ENCODE data around the gene GOLGA7B.

GOLGA7B gene

DNA sequence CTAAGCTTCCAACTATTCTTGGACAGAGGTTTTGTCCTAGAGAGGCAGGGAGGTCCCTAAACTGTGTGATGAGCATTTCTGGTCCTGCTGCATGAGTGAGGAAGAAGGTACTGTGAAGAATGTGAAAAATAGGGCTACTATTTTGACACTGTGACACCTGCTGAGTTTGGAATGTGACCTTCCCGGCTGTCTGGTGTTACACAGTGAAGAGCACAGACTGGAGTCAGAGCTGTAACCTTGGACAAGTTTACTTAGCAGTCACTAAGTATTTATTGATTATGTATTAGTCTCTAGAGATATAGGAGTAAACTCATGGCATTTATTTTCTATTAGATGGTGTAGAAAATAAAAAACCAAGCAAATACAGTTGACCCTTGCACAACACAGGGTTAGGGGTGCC, 12.3 kb downstream of the GOLGA7B start:
- TF ChIP-seq, protein P1, sequence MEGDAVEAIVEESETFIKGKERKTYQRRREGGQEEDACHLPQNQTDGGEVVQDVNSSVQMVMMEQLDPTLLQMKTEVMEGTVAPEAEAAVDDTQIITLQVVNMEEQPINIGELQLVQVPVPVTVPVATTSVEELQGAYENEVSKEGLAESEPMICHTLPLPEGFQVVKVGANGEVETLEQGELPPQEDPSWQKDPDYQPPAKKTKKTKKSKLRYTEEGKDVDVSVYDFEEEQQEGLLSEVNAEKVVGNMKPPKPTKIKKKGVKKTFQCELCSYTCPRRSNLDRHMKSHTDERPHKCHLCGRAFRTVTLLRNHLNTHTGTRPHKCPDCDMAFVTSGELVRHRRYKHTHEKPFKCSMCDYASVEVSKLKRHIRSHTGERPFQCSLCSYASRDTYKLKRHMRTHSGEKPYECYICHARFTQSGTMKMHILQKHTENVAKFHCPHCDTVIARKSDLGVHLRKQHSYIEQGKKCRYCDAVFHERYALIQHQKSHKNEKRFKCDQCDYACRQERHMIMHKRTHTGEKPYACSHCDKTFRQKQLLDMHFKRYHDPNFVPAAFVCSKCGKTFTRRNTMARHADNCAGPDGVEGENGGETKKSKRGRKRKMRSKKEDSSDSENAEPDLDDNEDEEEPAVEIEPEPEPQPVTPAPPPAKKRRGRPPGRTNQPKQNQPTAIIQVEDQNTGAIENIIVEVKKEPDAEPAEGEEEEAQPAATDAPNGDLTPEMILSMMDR (IDR thresholded peaks at IDR 0.05; ENCODE audit: borderline replicate concordance, control extremely low read depth, extremely low read depth, insufficient read depth, missing control alignments) = no peak
- in situ Hi-C loops (cut with MboI; ENCODE audit: low sequenced_read_pairs, unreplicated experiment) = no loop called here
- DNase-seq (ENCODE audit: low spot score) = no peak

GRCh38 chr10:97863808-97864207, 14.2 kb downstream of the GOLGA7B start:
- DNase-seq (ENCODE audit: low spot score) = no peak
- TF ChIP-seq, protein P1 (IDR thresholded peaks at IDR 0.05; ENCODE audit: borderline replicate concordance, control extremely low read depth, extremely low read depth, insufficient read depth, missing control alignments) = no peak
- in situ Hi-C loops (cut with MboI; ENCODE audit: low sequenced_read_pairs, unreplicated experiment) = no loop called here

- TF ChIP-seq, protein P1 (IDR thresholded peaks at IDR 0.05; ENCODE audit: borderline replicate concordance, control extremely low read depth, extremely low read depth, insufficient read depth, missing control alignments) = no peak
- DNase-seq (ENCODE audit: low spot score) = no peak
- in situ Hi-C loops (cut with MboI; ENCODE audit: low sequenced_read_pairs, unreplicated experiment) = no loop called here
Observed at GRCh38 chr10:97865488-97865887, 15.8 kb downstream of the GOLGA7B start.

DNA sequence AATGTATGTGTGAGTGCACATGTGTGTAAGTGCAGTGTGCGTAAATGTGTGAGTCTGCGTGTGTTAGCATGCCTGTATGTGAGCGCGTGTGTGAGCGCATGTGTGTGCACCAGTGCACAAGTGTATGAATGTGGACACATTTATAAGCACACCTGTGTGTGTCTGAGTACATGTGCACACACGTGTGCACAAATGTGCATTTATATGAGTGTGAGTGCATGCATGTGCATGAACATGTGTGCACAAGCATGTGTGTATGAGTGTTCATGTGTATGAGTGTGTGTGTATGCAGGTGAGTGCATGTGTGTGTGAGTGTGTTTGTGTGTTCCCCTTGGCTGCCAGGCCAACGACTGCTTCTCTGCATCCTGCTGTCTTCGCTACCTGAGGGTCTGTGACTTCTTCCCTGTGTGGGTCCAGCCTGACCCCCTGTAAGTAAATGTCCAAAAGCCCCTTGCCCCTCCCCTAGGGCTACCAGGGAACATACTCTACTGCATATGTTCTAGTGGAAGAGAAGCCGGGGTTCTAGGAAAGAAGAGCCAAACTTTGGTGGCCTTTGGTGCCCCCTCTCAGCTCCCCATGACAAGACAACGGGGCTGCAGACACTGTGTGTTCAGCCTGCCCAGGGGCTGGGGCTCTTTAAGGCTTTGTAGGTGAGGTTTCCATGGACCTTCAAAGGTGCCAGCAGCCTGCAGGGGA, 17.0 kb downstream of the GOLGA7B start:
- TF ChIP-seq, protein P1 (IDR thresholded peaks at IDR 0.05; ENCODE audit: borderline replicate concordance, control extremely low read depth, extremely low read depth, insufficient read depth, missing control alignments) = no peak
- DNase-seq (ENCODE audit: low spot score) = no peak
- in situ Hi-C loops (cut with MboI; ENCODE audit: low sequenced_read_pairs, unreplicated experiment) = no loop called here

DNA sequence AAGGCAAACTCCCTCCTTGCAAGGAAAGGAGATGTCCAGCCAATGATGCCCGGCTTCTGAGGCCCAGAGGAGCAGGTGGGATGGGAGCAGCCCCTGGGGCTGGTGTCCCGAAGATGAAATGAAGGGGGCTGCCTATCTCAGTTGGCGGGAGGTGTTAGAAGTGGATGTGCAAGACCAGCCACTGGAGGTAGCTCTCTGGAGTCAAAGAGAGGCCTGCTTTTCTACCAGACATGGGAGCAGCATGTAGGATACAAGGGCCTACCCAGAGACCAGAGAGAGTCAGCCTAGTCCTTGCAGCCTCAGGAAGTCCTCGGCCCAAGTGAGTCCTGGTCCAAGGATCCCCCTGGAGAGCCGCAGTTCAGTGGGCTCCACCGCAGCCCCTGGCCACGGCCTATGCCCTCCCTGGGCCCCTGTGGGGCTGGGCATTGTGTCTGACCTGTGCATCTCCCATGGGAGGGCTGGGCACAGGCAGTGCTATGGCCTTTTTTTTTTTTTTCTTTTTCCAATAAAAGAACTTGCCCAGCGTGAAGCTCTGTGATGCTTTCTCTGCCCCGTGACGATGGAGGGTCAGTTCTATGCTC, 17.7 kb downstream of the GOLGA7B start:
- no peak for DNase-seq (ENCODE audit: low spot score)
- TF ChIP-seq, protein P1 (IDR thresholded peaks at IDR 0.05; ENCODE audit: borderline replicate concordance, control extremely low read depth, extremely low read depth, insufficient read depth, missing control alignments) = no peak
- in situ Hi-C loops (cut with MboI; ENCODE audit: low sequenced_read_pairs, unreplicated experiment) = no loop called here

DNA sequence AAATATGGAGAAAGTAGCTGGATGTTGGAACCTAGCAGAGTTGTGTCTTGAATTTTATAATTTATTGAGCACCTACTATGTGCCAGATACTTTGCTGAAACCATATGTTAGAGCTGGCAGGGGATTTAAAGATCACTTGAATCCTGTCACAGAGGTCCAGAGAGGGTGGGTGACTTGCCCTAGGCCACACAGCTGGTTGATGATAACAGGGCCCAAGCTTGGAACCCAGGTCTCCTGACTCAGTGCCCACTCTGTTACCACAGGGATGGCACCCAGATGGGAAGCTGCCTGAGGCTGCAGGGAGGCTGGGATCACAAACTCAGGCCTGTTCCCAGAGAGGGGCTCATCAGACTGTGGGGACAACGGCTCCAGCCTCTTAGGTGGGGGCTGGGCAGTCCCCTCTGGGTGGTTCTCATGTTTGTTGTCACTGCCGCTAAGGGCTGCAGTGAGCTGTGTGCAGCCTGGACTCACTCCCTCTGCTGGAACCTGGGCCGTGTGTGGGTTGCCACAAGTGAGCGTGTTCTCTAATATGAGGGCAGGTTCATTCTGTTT, 18.6 kb downstream of the GOLGA7B start:
- in situ Hi-C loops (cut with MboI; ENCODE audit: low sequenced_read_pairs, unreplicated experiment) = no loop called here

More for the DNA sequence above, 18.6 kb downstream of the GOLGA7B start:
- TF ChIP-seq, protein P1 (IDR thresholded peaks at IDR 0.05; ENCODE audit: borderline replicate concordance, control extremely low read depth, extremely low read depth, insufficient read depth, missing control alignments) = no peak
- DNase-seq (ENCODE audit: low spot score) = no peak

All from GM13976 (cell line).